Astrocyte (in vitro differentiated cells and primary cell): ENCODE measurements around the gene SLC48A1. TPM values are rescaled to one million over a fixed set of nuclear protein-coding genes. Genes with fewer than 3 reads are reported as not detected.

Experiments used
- DNase-seq: peaks from one replicate; pipeline ENCODE4 v3.0.0-alpha.2; 2010; ENCODE audit warnings: low read depth
- FAIRE-seq: peaks from 2 replicates; lab custom pipeline; 2011; peaks lifted over from hg19 to GRCh38; lab: Jason Lieb, UNC
- H2AFZ ChIP-seq: 2 replicates; pipeline ENCODE4 v1.6.0; 2012; ENCODE audit warnings: low read depth, low read length, inconsistent platforms
- H3K27ac ChIP-seq: 2 replicates; pipeline ENCODE4 v1.5.1; 2011; ENCODE audit warnings: low read depth, low read length, inconsistent platforms
- H3K27me3 ChIP-seq: 2 replicates; pipeline ENCODE4 v1.6.0; 2011; ENCODE audit warnings: low read length, inconsistent platforms; ENCODE audit not compliant: insufficient read depth
- H3K36me3 ChIP-seq: 2 replicates; pipeline ENCODE4 v1.5.1; 2011; ENCODE audit warnings: low read length, inconsistent platforms; ENCODE audit not compliant: insufficient read depth
- H3K4me1 ChIP-seq: 2 replicates; pipeline ENCODE4 v1.5.1; 2011; ENCODE audit warnings: low read length, inconsistent platforms; ENCODE audit not compliant: insufficient read depth
- H3K4me2 ChIP-seq: 2 replicates; pipeline ENCODE4 v1.6.0; 2012; ENCODE audit warnings: low read length, inconsistent platforms
- H3K4me3 ChIP-seq: 2 replicates; pipeline ENCODE4 v1.5.1; 2011; ENCODE audit warnings: low read depth, mild to moderate bottlenecking, low read length, inconsistent platforms; ENCODE audit not compliant: insufficient read depth
- H3K79me2 ChIP-seq: 2 replicates; pipeline ENCODE4 v1.6.0; 2012; ENCODE audit warnings: mild to moderate bottlenecking, low read length, inconsistent platforms; ENCODE audit not compliant: insufficient read depth
- H3K9ac ChIP-seq: 2 replicates; pipeline ENCODE4 v1.6.0; 2012; ENCODE audit warnings: mild to moderate bottlenecking, low read length, inconsistent platforms
- H3K9me3 ChIP-seq: 2 replicates; pipeline ENCODE4 v1.5.1; 2012; ENCODE audit warnings: low read depth, mild to moderate bottlenecking, low read length, inconsistent platforms; ENCODE audit not compliant: insufficient read depth
- H4K20me1 ChIP-seq: 2 replicates; pipeline ENCODE4 v1.6.0; 2012; ENCODE audit warnings: low read length, inconsistent platforms; ENCODE audit not compliant: insufficient read depth
- H3K27ac Mint-ChIP-seq: one replicate; pipeline ENCODE4 v1.8.0; 2021; ENCODE audit warnings: mild to moderate bottlenecking, mixed read lengths; ENCODE audit not compliant: unreplicated experiment
- H3K27me3 Mint-ChIP-seq: one replicate; pipeline ENCODE4 v1.8.0; 2021; ENCODE audit warnings: low read depth, mixed read lengths; ENCODE audit not compliant: unreplicated experiment
- H3K36me3 Mint-ChIP-seq: one replicate; pipeline ENCODE4 v1.8.0; 2021; ENCODE audit warnings: low read depth, mixed read lengths; ENCODE audit not compliant: unreplicated experiment
- H3K4me1 Mint-ChIP-seq: one replicate; pipeline ENCODE4 v1.8.0; 2021; ENCODE audit warnings: low read depth, mixed read lengths; ENCODE audit not compliant: unreplicated experiment
- H3K4me3 Mint-ChIP-seq: one replicate; pipeline ENCODE4 v1.8.0; 2021; ENCODE audit warnings: mild to moderate bottlenecking, moderate library complexity, mixed read lengths; ENCODE audit not compliant: unreplicated experiment
- H3K9me3 Mint-ChIP-seq: one replicate; pipeline ENCODE4 v1.8.0; 2021; ENCODE audit warnings: mild to moderate bottlenecking, mixed read lengths; ENCODE audit not compliant: unreplicated experiment
- CTCF ChIP-seq: IDR thresholded peaks from 2 replicates; pipeline ENCODE4 v1.5.1; 2011; ENCODE audit warnings: low read depth, mild to moderate bottlenecking, inconsistent platforms, low read length, moderate library complexity; ENCODE audit not compliant: insufficient read depth
- EZH2 ChIP-seq: IDR thresholded peaks from 2 replicates; pipeline ENCODE4 v1.6.1; 2012; ENCODE audit warnings: mild to moderate bottlenecking, low read length, inconsistent platforms; ENCODE audit not compliant: insufficient read depth
- total RNA-seq: library from RNA; stranded (reverse); gene quantifications from 2 replicates; pipeline ENCODE4 v1.2.1, GENCODE V29; 2021

The SLC48A1 gene
- total RNA-seq, 1 donor from 2014 or later, result 23.8 TPM

GRCh38 chr12:47785036-47785886 lies 12.2 kb downstream of the SLC48A1 start:
- Mint-ChIP-seq H3K27ac (peak overlapping the region; percentile 69), H3K4me3 (no peak overlapping the region), H3K4me1 (peaks cover 3% of the 10 kb centered on the region), H3K9me3 (no peaks in the 10 kb centered on the region), H3K36me3 (peaks cover 26% of the 10 kb centered on the region), H3K27me3 (no peaks in the 10 kb centered on the region)
- H3K36me3 ChIP-seq, result peaks cover 48% of the 10 kb centered on the region
- no peak overlapping the region for H3K27ac ChIP-seq
- H3K9ac ChIP-seq, result no peak overlapping the region
- DNase-seq (no peak), FAIRE-seq (no peak)
- no peaks in the 10 kb centered on the region for H3K79me2 ChIP-seq
- no peaks in the 10 kb centered on the region for H3K4me1 ChIP-seq
- no peaks in the 10 kb centered on the region for H3K9me3 ChIP-seq
- no peak overlapping the region for H3K4me2 ChIP-seq
- no peaks in the 10 kb centered on the region for H3K27me3 ChIP-seq
- H3K4me3 ChIP-seq, result no peak overlapping the region
- TF ChIP-seq CTCF (no peak), EZH2 (no peak)
- no peak overlapping the region for H2AFZ ChIP-seq
- peaks cover 70% of the 10 kb centered on the region for H4K20me1 ChIP-seq

- peaks cover 3% of the 10 kb centered on the region for H3K4me1 Mint-ChIP-seq
Observed at GRCh38 chr12:47785887-47786661, 13.0 kb downstream of the SLC48A1 start.

More at GRCh38 chr12:47785887-47786661, 13.0 kb downstream of the SLC48A1 start:
- H3K4me3 Mint-ChIP-seq, result no peak overlapping the region
- Histone ChIP-seq H3K4me1 (no peaks in the 10 kb centered on the region), H3K9me3 (no peaks in the 10 kb centered on the region), H3K27me3 (no peaks in the 10 kb centered on the region), H3K4me3 (no peak overlapping the region), H3K36me3 (peaks cover 48% of the 10 kb centered on the region), H3K79me2 (no peaks in the 10 kb centered on the region), H3K4me2 (no peak overlapping the region), H4K20me1 (peaks cover 70% of the 10 kb centered on the region), H2AFZ (no peak overlapping the region), H3K27ac (no peak overlapping the region), H3K9ac (no peak overlapping the region)
- H3K27me3 Mint-ChIP-seq, result no peaks in the 10 kb centered on the region
- H3K36me3 Mint-ChIP-seq, result peaks cover 31% of the 10 kb centered on the region
- no peak for DNase-seq
- FAIRE-seq, result no peak
- TF ChIP-seq EZH2 (no peak), CTCF (no peak)
- no peak overlapping the region for H3K27ac Mint-ChIP-seq
- H3K9me3 Mint-ChIP-seq, result no peaks in the 10 kb centered on the region
